Stromal cell of bone marrow (primary cell): ENCODE results near the gene YWHAH.
"Not testable (repeated sequence)": the region's sequence is repeated elsewhere in the genome, so short reads cannot be mapped to it uniquely, and the experiment has no call there.

Experiments used
- DNase-seq: peaks from one replicate; pipeline ENCODE4 v3.0.0-alpha.2; 2012; ENCODE audit warnings: low read depth

YWHAH gene

DNA sequence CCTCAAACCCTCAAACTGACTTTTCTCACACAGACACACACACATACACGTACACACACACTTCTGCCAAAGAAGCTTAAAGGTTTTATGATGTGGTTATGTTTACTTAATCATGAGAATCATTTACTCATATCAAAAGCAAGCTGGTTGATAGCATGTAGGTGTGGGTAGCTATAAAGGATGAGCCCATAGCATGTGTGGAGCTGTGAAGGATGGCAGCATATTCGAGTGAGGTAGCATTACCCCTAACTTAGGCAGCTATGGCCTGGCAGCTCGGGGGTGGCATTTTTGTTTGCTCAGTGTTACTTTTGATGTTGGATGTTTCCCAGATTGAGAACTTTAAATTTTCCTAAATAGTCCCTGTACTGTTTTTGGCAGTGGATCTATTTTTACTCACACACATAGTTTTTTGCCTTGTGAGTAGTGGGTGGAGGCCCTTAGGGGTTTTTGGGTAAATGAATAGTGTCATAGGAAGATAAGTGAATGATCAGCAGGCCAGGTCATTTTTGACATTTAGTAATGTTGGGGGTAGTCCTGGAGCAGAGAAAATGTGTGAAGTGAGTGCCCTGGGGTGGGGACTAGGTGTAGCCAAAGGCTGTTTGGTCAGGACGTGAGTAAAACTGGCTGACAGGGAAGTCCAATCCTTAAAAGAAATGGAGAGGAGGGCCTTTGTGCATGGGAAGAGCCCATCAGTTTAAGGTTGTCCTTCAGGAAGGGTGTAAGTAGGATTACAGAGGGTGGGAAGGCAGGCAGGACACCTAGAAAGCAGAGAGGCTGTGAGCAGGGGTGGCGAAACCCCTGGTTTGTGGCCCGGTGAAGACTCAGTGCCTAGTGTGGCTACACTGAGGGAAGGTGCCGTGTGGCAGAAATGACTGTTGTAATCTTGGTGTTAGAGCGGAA is 7.1 kb downstream of the YWHAH start:
- DNase-seq, result no peak

DNA sequence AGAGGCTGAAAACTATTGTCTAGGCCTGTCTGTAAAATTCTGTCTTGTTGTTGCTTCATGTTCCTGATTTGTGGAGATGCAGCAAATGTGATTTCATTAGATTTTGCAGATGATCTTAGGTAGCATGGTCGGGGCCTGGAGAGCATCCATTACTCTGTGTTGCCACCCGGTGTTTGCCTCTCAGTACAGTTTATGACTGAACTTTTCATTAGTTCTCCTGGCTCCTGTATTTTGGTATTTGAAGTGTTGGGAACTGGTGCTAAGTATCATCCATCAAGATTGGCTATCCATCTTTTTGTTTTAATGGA is 7.7 kb downstream of the YWHAH start:
- no peak for DNase-seq

DNA sequence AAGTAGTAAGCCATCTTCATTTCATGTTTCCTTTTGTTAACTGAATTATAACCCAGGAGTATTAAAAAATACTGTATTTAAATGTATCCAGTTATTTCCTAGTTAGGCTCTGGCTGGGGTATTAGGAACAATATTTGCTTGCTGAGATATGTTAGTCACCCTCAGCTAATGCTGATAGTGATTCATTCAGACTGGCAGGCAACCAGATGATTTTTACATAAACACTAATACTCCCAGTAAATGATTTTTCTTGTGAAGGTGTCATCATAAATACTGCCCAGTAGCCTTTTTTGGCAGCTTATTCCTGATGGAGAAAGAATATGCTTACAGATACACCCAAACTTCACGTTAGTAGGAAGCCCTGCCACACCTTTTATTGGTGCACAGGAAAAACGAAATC is 8.1 kb downstream of the YWHAH start:
- peak; percentile 82 for DNase-seq

DNA sequence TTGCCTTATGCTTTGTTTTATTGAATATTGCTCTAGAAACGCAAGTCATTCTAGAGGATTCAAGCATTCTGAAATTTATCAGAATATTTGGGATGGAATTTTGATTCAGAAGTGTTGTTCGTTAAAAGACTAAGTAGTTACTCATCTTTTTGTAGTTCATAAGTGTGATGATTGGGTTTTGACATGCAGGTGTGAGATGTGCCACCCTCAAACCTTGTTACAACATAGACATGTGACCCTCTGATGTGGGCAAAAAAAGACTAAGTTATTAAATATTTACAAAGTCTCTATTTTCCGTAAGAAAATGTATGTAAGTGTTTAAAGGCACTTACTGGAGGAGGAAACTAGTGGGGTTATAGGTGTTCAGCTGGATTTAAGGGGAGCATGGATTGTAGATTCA is 8.9 kb downstream of the YWHAH start:
- DNase-seq, result no peak

- DNase-seq, result no peak
These were observed 10.5 kb downstream of the YWHAH start for GRCh38 chr22:31954535-31955523.

GRCh38 chr22:31956360-31956759 is 12.0 kb downstream of the YWHAH start:
- no peak for DNase-seq

GRCh38 chr22:31957970-31958594 is 13.7 kb downstream of the YWHAH start:
- DNase-seq, result no peak

- no peak for DNase-seq
These were observed 14.4 kb downstream of the YWHAH start for GRCh38 chr22:31958625-31959239.

DNA sequence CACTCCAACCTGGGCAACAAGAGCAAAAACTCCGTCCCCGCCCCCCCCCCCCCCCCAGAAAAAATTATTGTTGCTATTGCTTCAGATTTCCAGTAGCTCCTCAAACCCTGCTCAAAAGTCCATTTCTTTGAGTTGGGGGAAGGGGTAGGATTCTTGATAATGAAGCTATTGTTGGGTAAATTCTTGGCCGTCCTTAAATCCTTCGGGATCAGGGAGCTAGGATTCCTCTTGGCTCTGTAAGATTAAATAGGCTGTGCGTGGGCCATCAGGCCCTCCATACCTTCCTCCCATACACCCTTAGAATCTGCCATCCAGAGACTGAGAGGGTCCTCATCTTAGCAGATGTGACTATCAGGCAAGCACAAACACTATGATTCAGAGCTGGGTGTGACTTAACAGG is 16.4 kb downstream of the YWHAH start:
- DNase-seq, result no peak

GRCh38 chr22:31962387-31963125 is 18.2 kb downstream of the YWHAH start:
- DNase-seq, result no peak

GRCh38 chr22:31968022-31968421 is 23.7 kb downstream of the YWHAH start:
- DNase-seq, result no peak

DNA sequence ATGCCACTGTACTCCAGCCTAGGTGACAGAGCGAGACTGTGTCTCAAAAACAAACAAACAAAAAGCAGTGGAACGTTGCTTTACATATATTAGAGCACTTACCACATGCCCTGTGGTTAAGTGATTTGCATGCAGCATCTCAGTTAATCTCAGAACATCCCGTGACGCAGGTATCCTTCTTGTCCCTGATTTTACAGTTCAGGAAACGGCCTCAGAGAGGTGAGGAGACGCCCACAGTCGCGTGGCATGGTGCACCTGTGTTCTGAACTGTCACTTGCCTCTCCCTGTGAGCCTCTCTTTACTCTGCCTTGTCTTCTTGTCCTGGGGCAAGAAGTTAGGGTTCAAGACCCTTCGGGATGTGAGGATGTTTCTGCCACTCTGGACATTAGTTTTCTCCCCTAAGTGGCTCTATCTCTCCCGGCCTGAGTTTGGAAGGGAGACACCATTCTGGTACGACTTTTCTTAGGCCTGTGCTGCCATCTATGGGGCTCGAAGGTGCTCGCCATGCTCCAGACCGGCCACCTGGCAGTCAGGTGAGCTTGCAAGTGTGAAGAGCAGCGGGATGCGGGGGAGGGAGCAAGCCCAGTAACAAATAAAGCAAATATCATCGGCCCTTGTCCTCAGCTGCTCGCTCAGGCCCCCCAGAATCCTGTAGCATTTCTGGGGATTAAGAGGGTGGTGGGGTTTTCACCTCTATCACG is 25.6 kb downstream of the YWHAH start:
- DNase-seq, result no peak

DNA sequence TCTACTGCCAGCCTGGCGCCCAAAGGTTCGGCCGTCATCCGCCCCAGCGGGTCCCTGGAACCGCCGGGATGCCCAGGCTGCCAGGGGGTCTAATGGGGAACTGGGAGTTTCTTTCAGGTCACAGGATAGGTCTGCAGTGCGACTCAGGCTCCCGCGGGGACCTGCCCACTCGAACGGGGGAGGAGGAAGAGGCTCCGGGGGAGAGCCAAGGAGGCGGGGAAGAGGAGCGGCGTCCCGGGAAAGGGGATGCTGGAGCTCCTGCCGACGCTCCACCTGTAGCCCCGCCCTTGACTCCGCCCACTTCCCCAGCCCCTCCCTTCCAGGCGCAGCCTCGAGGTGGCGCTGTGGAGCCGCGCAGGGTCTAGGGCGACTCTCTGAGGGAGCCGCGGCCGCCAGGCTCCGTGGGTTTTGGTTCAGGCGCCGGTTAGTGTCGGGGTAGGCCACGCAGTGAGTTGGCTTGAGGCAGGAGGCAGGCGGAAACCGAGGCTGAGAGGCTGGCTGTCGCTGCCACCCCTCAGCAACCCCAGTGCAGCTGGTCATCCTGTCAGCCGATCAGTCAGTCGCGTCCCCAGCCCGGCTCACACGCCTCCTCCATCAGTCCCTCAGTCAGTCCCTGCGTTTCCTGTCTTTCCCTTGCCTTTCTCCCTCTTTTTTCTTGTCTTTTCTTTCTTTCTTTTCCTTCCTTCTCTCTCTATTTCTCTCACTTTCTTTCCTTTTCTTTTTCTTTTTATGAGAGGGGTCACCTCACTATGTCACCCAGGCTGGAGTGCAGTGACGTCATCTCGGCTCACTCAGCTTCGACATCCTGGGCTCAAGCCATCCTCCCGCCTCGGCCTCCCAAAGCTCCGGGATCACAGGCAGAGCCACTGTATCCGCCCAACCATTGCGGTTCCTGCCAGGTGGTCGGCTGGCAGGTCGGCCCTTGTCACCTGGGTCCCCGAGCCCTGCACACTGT is 26.4 kb downstream of the YWHAH start:
- DNase-seq, result peak; percentile 38

GRCh38 chr22:31972180-31972579 is 27.8 kb downstream of the YWHAH start:
- no peak for DNase-seq

- DNase-seq, result no peak
These were observed 29.4 kb downstream of the YWHAH start for GRCh38 chr22:31973739-31974138.

DNA sequence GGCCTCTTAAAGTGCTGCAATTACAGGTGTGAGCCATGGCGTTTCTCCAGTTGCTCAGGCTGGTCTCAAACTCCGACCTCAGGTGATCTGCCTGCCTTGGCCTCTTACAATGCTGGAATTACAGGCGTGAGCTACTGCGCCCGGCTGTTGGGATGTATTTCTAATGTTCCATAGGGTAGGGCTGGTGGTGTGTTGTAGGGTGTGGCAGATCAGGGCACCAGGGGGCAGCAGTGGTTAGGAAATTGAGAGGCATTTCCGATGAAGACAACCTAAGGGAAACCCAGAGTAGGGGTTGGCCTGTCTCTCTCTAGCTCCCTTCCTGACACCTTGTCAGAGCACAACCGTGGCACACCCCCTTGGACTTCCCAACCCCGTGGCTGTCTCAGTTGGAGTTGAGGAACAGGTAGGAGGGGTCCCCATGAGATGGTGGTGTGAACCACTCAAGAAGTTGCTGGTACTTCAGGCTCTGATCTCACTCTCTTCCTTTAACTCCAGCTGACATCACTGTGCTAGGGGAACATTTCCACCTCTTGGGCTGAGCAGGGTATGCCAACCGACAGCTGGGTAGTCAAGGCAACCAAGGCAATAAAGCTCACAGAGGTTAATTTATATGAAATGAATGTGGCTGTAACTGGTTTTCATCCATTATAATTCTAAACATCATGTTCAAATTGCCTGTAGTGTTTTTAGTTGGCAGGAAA is 33.0 kb downstream of the YWHAH start:
- no peak for DNase-seq

DNA sequence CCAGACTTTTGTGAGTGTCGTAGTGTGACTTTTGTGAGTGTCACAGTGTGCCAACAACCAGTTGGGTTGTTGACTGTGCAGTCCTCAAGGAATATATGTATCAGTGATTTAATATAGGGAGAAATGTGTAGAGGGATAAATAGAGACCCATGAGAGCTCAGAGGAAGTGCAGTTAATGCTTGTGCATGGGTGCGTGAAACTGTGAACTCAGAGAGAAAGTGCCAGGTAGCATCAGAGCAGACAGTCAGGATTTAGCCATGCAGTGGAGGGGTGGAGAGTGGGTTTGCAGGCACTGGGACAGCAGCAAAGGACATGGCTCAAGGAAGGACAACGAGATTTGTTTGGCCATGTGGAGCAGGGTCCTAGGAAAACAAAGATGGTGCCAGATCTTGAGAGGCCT is 33.6 kb downstream of the YWHAH start:
- DNase-seq, result no peak

DNA sequence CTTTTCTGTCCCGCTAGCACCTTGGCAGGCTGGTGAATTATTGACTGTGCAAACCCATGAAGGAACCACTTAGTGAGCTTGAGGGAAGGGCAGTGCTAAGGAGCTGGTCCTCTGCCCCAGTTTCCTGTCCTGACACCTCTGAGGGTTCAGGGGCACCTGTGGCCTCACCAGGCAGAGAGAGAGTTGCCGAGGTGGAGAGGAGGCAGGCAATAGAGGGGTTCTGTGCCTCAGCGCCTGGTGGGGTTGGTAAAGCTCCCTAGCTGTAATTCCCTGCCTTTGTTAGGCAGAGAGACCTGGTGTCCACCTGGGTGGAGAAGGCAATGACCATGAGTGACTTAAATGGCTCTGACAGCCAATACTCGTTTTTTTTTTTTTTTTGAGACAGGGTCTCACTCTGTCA is 36.3 kb downstream of the YWHAH start:
- DNase-seq, result no peak

- DNase-seq, result not testable (repeated sequence)
These were observed 37.6 kb downstream of the YWHAH start for GRCh38 chr22:31981976-31982375.
